ENCODE measurements around the gene CFAP45. TPM values are rescaled to one million over a fixed set of nuclear protein-coding genes. Genes with fewer than 3 reads are reported as not detected.

Gene CFAP45
- total and polyA plus RNA-seq, 2 donors (not counting 1 experiment from before 2014, with no cell fraction given) = 1.3 to 2.4 TPM

- TF ChIP-seq EZH2 (IDR thresholded peaks at IDR 0.05; ENCODE audit: borderline replicate concordance, insufficient read depth, low read depth, low read length, poor library complexity, severe bottlenecking) (no peak), CTCF (IDR thresholded peaks at IDR 0.05) (no peak)
- Histone ChIP-seq H3K27ac (ENCODE audit: low read length in 2 of 2) (peak overlapping the region in 1 of 2 donors; percentile 8), H3K79me2 (ENCODE audit: control insufficient read depth, insufficient read depth, low read length) (peaks cover 4% of the 10 kb centered on the region), H3K4me2 (replicated peaks; ENCODE audit: low read depth, low read length, poor library complexity, severe bottlenecking) (no peak overlapping the region), H3K9me3 (ENCODE audit: control extremely low read depth in 1 of 3, control insufficient read depth in 2 of 3, insufficient read depth in 1 of 3, low read length in 2 of 3) (no peaks in the 10 kb centered on the region), H2AFZ (ENCODE audit: insufficient read depth, low read depth, low read length, poor library complexity, severe bottlenecking) (no peak overlapping the region), H3K4me3 (ENCODE audit: control extremely low read depth in 1 of 5, extremely low read depth in 1 of 5, insufficient read depth in 1 of 5, low read depth in 2 of 5, low read length in 4 of 5) (no peak overlapping the region), H3K9ac (ENCODE audit: low read length) (no peak overlapping the region), H3K27me3 (replicated peaks in 1 of 4; ENCODE audit: control extremely low read depth in 1 of 4, control insufficient read depth in 3 of 4, insufficient read depth in 4 of 4, low read length in 3 of 4) (no peaks in the 10 kb centered on the region), H3K4me1 (ENCODE audit: control insufficient read depth in 2 of 2, insufficient read depth in 2 of 2, low read length in 2 of 2) (peaks cover 38 to 42% of the 10 kb centered on the region in 2 donors), H4K20me1 (ENCODE audit: control insufficient read depth, insufficient read depth, low read length, poor library complexity, severe bottlenecking) (peaks cover under 1% of the 10 kb centered on the region), H3K36me3 (replicated peaks in 1 of 2; ENCODE audit: control extremely low read depth in 1 of 2, control insufficient read depth in 1 of 2, extremely low read depth in 1 of 2, insufficient read depth in 2 of 2, low read length in 1 of 2) (peaks cover 0 to 19% of the 10 kb centered on the region in 2 experiments)
- CTCF ChIA-PET = no interaction called here
- ATAC-seq (ENCODE audit: low read depth) (no peak), DNase-seq (no peak)
- intact Hi-C loops (cut with micrococcal nuclease) = no loop called here
- Mint-ChIP-seq H3K4me1 (peaks cover 63% of the 10 kb centered on the region), H3K4me3 (no peak overlapping the region), H3K27ac (peak overlapping the region; percentile 73), H3K27me3 (no peaks in the 10 kb centered on the region), H3K9me3 (ENCODE audit: insufficient read depth) (no peaks in the 10 kb centered on the region)
- POLR2A ChIA-PET = no interaction called here
- 82% methylated on average over 5 of the region's 5 CpGs for WGBS (ENCODE audit: insufficient coverage)
Measured at GRCh38 chr1:159913451-159914192, 13.7 kb upstream of the CFAP45 start.
